GM23338 (cell line): ENCODE results near the gene SMARCA2.

Experiments
- CREB1 ChIP-seq: fragments of 250-450 bp; sonication (Bioruptor Pico); IDR thresholded peaks from 2 replicates; pipeline ENCODE4 v1.5.0; 2020; ENCODE audit warnings: low read depth, mild to moderate bottlenecking, moderate library complexity
- EZH2 ChIP-seq: fragments of 200-600 bp; sonication (generic); IDR thresholded peaks from one replicate; pipeline ENCODE4 v1.8.0; 2017; ENCODE audit warnings: antibody characterized with exemption, mild to moderate bottlenecking, low read depth; ENCODE audit not compliant: unreplicated experiment
- EZH2phosphoT487 ChIP-seq: fragments of 200-600 bp; sonication (generic); IDR thresholded peaks from one replicate; pipeline ENCODE4 v1.8.1; 2018; ENCODE audit warnings: antibody characterized with exemption; ENCODE audit not compliant: unreplicated experiment
- JUNB ChIP-seq: IDR thresholded peaks from one replicate; pipeline ENCODE4 v1.6.1; 2016; ENCODE audit warnings: antibody characterized with exemption; ENCODE audit not compliant: unreplicated experiment
- NANOG ChIP-seq: IDR thresholded peaks from 2 replicates; pipeline ENCODE4 v1.6.1; 2016; ENCODE audit warnings: antibody characterized with exemption, borderline replicate concordance
- POLR2AphosphoS5 ChIP-seq: IDR thresholded peaks from 2 replicates; pipeline ENCODE4 v1.6.1; 2016; ENCODE audit warnings: antibody characterized with exemption, low read depth
- STAT1 ChIP-seq: IDR thresholded peaks from one replicate; pipeline ENCODE4 v1.6.1; 2016; ENCODE audit warnings: antibody characterized with exemption; ENCODE audit not compliant: unreplicated experiment
- ZNF114 ChIP-seq: fragments of 250-450 bp; sonication (Bioruptor Pico); IDR thresholded peaks from 2 replicates; pipeline ENCODE4 v1.5.0; 2020; ENCODE audit warnings: mild to moderate bottlenecking, moderate library complexity
- TF ChIP-seq, protein P1 (sequence below): IDR thresholded peaks from one replicate; pipeline ENCODE4 v1.6.1; 2018; ENCODE audit warnings: antibody characterized with exemption; ENCODE audit not compliant: unreplicated experiment
- TF ChIP-seq, protein P2 (sequence below), 2 experiments: fragments of 200-600 bp in 1 of 2; sonication (generic) in 1 of 2; conservative IDR thresholded peaks; 2 replicates each; pipeline versions ENCODE4 v1.5.1 to v1.6.1; 2016 to 2017; ENCODE audit warnings: antibody characterized with exemption in 2 of 2, low read depth in 2 of 2, mild to moderate bottlenecking in 2 of 2, moderate library complexity in 1 of 2
- TF ChIP-seq, protein P3 (sequence below): fragments of 250-450 bp; sonication (Bioruptor Pico); IDR thresholded peaks from 2 replicates; pipeline ENCODE4 v1.5.0; 2020; ENCODE audit warnings: mild to moderate bottlenecking, moderate library complexity

- no peak for TF ChIP-seq EZH2phosphoT487
- no peak for TF ChIP-seq POLR2AphosphoS5
- TF ChIP-seq, protein P1, sequence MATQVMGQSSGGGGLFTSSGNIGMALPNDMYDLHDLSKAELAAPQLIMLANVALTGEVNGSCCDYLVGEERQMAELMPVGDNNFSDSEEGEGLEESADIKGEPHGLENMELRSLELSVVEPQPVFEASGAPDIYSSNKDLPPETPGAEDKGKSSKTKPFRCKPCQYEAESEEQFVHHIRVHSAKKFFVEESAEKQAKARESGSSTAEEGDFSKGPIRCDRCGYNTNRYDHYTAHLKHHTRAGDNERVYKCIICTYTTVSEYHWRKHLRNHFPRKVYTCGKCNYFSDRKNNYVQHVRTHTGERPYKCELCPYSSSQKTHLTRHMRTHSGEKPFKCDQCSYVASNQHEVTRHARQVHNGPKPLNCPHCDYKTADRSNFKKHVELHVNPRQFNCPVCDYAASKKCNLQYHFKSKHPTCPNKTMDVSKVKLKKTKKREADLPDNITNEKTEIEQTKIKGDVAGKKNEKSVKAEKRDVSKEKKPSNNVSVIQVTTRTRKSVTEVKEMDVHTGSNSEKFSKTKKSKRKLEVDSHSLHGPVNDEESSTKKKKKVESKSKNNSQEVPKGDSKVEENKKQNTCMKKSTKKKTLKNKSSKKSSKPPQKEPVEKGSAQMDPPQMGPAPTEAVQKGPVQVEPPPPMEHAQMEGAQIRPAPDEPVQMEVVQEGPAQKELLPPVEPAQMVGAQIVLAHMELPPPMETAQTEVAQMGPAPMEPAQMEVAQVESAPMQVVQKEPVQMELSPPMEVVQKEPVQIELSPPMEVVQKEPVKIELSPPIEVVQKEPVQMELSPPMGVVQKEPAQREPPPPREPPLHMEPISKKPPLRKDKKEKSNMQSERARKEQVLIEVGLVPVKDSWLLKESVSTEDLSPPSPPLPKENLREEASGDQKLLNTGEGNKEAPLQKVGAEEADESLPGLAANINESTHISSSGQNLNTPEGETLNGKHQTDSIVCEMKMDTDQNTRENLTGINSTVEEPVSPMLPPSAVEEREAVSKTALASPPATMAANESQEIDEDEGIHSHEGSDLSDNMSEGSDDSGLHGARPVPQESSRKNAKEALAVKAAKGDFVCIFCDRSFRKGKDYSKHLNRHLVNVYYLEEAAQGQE, result no peak
- no peak for TF ChIP-seq EZH2
- TF ChIP-seq, protein P2, sequence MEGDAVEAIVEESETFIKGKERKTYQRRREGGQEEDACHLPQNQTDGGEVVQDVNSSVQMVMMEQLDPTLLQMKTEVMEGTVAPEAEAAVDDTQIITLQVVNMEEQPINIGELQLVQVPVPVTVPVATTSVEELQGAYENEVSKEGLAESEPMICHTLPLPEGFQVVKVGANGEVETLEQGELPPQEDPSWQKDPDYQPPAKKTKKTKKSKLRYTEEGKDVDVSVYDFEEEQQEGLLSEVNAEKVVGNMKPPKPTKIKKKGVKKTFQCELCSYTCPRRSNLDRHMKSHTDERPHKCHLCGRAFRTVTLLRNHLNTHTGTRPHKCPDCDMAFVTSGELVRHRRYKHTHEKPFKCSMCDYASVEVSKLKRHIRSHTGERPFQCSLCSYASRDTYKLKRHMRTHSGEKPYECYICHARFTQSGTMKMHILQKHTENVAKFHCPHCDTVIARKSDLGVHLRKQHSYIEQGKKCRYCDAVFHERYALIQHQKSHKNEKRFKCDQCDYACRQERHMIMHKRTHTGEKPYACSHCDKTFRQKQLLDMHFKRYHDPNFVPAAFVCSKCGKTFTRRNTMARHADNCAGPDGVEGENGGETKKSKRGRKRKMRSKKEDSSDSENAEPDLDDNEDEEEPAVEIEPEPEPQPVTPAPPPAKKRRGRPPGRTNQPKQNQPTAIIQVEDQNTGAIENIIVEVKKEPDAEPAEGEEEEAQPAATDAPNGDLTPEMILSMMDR (conservative IDR thresholded peaks at IDR 0.05; ENCODE audit: low read depth in 2 of 2), result peak; percentile 63 to 90
- TF ChIP-seq JUNB, result no peak
- TF ChIP-seq NANOG, result no peak
- no peak for TF ChIP-seq CREB1 (CRISPR knock-in tag)
- TF ChIP-seq ZNF114 (CRISPR knock-in tag), result no peak
- TF ChIP-seq, protein P3, sequence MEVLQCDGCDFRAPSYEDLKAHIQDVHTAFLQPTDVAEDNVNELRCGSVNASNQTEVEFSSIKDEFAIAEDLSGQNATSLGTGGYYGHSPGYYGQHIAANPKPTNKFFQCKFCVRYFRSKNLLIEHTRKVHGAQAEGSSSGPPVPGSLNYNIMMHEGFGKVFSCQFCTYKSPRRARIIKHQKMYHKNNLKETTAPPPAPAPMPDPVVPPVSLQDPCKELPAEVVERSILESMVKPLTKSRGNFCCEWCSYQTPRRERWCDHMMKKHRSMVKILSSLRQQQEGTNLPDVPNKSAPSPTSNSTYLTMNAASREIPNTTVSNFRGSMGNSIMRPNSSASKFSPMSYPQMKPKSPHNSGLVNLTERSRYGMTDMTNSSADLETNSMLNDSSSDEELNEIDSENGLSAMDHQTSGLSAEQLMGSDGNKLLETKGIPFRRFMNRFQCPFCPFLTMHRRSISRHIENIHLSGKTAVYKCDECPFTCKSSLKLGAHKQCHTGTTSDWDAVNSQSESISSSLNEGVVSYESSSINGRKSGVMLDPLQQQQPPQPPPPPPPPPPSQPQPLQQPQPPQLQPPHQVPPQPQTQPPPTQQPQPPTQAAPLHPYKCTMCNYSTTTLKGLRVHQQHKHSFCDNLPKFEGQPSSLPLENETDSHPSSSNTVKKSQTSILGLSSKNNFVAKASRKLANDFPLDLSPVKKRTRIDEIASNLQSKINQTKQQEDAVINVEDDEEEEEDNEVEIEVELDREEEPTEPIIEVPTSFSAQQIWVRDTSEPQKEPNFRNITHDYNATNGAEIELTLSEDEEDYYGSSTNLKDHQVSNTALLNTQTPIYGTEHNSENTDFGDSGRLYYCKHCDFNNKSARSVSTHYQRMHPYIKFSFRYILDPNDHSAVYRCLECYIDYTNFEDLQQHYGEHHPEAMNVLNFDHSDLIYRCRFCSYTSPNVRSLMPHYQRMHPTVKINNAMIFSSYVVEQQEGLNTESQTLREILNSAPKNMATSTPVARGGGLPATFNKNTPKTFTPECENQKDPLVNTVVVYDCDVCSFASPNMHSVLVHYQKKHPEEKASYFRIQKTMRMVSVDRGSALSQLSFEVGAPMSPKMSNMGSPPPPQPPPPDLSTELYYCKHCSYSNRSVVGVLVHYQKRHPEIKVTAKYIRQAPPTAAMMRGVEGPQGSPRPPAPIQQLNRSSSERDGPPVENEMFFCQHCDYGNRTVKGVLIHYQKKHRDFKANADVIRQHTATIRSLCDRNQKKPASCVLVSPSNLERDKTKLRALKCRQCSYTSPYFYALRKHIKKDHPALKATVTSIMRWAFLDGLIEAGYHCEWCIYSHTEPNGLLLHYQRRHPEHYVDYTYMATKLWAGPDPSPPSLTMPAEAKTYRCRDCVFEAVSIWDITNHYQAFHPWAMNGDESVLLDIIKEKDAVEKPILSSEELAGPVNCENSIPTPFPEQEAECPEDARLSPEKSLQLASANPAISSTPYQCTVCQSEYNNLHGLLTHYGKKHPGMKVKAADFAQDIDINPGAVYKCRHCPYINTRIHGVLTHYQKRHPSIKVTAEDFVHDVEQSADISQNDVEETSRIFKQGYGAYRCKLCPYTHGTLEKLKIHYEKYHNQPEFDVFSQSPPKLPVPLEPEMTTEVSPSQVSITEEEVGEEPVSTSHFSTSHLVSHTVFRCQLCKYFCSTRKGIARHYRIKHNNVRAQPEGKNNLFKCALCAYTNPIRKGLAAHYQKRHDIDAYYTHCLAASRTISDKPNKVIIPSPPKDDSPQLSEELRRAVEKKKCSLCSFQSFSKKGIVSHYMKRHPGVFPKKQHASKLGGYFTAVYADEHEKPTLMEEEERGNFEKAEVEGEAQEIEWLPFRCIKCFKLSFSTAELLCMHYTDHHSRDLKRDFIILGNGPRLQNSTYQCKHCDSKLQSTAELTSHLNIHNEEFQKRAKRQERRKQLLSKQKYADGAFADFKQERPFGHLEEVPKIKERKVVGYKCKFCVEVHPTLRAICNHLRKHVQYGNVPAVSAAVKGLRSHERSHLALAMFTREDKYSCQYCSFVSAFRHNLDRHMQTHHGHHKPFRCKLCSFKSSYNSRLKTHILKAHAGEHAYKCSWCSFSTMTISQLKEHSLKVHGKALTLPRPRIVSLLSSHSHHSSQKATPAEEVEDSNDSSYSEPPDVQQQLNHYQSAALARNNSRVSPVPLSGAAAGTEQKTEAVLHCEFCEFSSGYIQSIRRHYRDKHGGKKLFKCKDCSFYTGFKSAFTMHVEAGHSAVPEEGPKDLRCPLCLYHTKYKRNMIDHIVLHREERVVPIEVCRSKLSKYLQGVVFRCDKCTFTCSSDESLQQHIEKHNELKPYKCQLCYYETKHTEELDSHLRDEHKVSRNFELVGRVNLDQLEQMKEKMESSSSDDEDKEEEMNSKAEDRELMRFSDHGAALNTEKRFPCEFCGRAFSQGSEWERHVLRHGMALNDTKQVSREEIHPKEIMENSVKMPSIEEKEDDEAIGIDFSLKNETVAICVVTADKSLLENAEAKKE (CRISPR knock-in tag), result no peak
- TF ChIP-seq STAT1, result no peak
Observed at GRCh38 chr9:2132484-2133082, 117.4 kb downstream of the SMARCA2 start.
